GM18517 (cell line): Measurements from ENCODE around the gene RCAN2.
"Not testable (repeated sequence)": the region's sequence is repeated elsewhere in the genome, so short reads cannot be mapped to it uniquely, and the experiment has no call there.

Experiments
- ATAC-seq: cut with Tn5 transposase; IDR thresholded peaks from one replicate; pipeline ENCODE4 v1.9.1; 2021; ENCODE audit warnings: mild to moderate bottlenecking, moderate library complexity; ENCODE audit not compliant: unreplicated experiment

The RCAN2 gene

GRCh38 chr6:46440641-46441040 lies 50.6 kb downstream of the RCAN2 start:
- ATAC-seq = no peak

DNA sequence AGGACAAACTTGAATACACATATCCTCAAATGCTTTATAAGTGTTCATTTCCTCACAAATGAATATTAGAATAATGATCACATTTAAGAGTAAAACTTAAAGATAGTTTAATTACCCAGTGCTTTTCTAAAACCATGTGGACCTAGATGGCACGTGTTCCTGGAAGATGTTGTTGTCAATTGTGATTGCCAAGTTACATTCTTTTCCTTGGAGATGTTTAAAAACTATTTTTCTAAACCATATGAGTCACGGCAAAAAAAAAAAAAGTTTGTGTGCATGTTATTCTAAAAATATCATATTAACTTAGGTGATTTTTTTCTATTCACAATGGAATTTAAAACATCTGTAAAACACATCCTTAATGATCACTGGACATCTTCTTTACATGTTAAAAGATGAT lies 51.1 kb downstream of the RCAN2 start:
- no peak for ATAC-seq

GRCh38 chr6:46438245-46438644 lies 53.0 kb downstream of the RCAN2 start:
- no peak for ATAC-seq

- no peak for ATAC-seq
Observed at GRCh38 chr6:46437671-46438221, 53.5 kb downstream of the RCAN2 start.

GRCh38 chr6:46422619-46423018 lies 68.6 kb downstream of the RCAN2 start:
- ATAC-seq = no peak

DNA sequence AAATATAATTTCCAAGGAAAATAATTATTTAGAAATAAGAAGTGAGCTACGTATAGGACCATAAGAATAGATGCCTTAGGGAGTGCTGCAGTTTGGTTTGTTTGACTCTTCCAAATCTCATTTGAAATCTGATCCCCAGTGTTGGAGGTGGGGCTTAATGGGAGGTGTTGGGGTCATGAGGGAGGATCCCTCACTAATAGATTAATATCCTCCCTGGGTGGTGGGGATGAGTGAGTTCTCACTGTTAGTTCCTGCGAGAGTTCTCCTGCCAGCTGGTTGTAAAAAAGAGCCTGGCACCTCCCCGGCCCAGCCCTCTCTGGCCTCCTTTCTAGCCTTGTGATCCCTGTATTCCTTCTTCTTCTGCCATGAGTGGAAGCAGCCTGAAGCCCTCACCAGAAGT lies 69.3 kb downstream of the RCAN2 start:
- no peak for ATAC-seq

GRCh38 chr6:46420921-46421638 lies 70.2 kb downstream of the RCAN2 start:
- ATAC-seq = no peak

- no peak for ATAC-seq
Observed at GRCh38 chr6:46419576-46420002, 71.7 kb downstream of the RCAN2 start.

- ATAC-seq = no peak
Observed at GRCh38 chr6:46414398-46414797, 76.9 kb downstream of the RCAN2 start.

- ATAC-seq = no peak
Observed at GRCh38 chr6:46412662-46413061, 78.6 kb downstream of the RCAN2 start.

DNA sequence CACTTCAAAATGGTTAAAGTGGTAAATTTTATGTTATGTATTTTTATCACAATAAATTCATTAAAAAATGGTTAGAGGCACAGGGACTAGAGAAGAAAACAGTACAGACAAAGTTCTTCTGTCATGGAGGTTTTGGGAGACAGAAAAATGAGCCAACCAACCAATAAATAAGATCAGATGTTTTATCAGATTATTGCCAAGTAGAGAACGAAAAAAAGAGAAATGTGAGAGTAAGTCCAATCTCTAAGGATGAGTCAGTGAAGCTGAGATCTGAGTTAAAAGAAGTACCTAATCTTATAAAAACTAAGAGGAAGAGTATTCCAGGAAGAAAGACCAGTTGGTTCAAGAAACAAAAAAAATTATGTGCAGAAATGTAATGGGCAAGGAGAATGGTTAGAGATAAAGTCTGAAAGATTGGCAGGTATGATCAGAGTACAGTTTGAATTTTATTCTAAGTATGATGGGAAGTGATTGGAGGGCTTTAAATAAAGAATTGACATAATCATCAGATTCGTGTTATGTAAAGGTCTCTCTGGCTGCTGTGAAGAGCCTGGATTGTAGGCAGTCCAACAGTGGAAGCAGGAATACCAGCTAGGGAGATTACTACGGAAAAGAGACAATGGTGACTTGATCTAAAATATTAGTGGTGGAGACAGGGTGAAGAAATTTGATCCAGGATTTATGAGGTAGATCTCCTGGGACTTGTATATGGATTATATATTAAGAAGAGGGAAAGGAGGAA lies 79.6 kb downstream of the RCAN2 start:
- ATAC-seq = no peak

DNA sequence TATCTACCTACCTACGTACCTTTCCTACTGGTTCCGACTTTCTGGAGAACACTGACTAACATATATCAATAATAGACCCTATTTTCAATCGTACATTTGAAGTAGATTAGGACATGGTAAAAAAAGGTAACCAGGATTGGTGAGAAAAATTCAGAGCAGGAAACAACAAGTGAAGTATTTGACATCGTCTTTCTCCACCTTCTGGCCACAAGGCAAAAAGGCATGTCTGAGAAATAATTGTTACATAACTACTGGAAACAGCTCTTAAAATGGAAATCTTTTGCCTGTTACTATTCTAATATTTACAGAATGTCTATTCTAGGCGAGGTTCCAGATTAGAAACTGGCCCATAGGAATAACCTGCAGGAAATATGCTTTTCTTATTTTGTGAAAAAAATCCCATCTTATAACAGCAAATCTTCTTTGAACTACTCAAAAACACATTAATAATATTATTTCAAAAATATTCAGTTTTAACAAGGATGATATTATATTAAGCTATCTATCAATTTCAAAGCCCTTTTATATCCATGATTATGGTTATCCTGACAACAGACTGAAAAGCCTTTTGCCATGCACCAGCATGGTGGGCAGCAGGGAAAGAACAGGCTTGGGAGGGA lies 80.8 kb downstream of the RCAN2 start:
- ATAC-seq = no peak

DNA sequence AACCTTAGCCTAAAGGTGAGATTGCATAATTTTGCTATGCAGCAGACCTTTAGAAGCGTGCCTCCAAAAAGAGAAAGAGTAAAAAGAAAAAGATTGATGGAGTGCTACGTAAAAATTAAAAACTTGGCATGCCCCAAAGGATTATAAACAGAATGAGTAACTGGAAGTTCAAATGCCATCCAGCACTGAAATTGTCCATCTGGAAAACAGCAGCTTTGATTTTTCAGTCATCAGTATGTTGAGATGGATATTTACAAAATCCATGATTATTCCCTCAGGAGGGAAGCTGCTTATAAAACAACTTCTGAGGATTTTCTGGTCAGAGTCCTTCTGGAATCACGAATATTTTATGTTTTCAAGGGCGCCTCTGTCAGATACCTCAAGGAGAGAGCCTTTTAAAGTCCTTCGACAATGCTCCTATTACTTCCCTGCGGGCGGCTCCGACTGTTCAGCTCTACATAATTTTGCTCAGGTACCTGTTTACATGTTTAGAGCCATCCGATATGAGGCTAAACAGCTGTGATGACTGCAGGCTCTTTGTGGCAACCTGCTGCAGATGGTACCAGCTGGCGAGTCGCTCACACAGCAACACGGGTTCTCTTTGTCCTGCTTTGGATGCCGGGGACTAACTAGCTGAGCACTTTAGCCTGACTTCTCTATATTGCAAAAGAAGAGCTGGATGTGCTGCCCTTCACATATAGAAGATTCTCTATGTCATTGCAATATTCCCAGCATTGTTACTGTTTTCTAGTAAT lies 83.3 kb downstream of the RCAN2 start:
- ATAC-seq = no peak

GRCh38 chr6:46407246-46407645 lies 84.0 kb downstream of the RCAN2 start:
- no peak for ATAC-seq

DNA sequence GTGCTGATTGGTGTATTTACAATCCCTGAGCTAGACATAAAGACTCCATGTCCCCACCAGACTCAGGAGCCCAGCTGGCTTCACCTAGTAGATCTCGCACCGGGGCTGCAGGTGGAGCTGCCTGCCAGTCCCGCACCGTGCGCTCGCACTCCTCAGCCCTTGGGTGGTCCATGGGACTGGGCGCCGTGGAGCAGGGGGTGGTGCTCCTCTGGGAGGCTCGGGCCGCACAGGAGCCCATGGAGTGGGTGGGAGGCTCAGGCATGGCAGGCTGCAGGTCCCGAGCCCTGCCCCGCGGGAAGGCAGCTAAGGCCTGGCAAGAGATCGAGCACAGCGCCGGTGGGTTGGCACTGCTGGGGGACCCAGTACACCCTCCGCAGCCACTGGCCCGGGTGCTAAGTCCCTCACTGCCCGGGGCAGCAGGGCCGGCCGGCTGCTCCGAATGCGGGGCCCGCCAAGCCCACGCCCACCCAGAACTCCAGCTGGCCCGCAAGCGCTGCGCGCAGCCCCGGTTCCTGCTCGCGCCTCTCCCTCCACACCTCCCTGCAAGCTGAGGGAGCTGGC lies 85.5 kb downstream of the RCAN2 start:
- ATAC-seq = not testable (repeated sequence)

DNA sequence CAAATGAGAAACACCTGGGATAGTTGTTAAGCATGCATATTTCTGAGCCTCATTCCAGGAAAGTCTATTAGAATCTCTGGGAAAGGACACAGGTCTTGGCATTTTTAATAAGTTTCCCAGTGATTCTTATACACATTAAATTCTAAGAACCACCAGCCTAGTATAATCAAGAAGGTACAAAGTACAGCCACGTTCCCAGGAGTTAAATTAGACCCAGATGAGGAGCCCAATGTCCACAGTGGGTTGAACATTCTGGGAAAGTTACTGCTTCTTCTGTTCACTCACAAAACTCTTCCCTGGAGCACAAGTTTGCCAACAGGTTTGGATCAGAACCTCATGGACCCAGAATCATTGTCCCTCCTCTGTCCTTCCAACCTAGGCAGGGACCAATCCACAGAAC lies 90.4 kb downstream of the RCAN2 start:
- no peak for ATAC-seq

DNA sequence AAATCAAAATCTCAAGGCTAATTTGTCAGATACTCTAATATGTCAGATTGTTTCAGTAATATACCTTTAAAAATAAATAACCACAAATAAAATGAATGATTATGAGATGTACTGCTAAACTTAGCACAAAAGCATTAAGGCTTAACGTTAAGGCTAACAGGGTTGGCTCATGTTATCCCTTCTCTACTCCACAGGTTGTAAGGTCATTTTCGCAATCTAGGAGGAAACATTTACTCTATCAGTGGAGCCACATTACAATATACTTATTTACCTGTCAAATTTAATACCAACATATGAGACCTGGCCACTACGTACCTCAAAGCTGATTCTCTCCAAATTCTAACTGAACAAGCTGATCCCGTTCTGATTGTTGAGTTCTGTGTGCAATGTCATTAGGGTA lies 95.7 kb downstream of the RCAN2 start:
- ATAC-seq = no peak

- ATAC-seq = no peak
Observed at GRCh38 chr6:46393940-46394337, 97.3 kb downstream of the RCAN2 start.

DNA sequence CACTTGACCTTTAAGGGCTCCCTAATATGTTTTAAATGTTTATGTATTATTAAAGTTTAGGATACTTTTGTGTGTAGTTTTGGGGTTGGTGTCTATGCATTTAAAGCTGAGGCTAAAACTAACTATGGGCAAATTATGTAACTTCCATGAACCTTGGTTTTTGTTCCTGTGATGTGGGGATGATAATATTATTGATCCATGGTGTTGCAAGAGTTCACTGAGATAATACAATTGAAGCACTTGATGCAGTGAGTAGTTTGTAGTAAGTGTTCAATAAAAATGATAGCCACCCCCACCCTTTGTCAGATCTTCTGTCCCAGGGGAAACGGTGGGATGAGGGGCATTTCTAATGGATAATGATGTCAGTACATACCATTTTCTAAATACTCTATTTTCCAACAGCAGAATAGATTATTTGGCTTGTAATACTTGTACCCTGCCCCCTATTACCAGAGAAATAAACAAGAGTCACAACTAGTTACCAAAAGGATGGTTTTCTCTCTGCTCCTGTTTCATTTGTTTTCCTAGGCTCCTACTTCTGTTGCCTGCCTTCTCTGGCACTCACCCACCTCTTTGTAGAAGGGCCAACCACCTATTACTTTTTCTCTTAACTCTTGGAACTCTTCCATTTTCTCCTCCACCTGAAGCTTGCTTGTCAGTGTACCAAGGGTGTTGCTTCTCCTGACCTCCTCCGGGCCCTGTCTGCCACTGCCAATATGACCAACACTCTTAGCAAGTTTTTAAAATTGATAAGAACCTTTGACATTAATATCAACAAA lies 97.9 kb downstream of the RCAN2 start:
- ATAC-seq = no peak

- ATAC-seq = no peak
Observed at GRCh38 chr6:46392294-46392693, 99.0 kb downstream of the RCAN2 start.
